HFFc6 (cell line): ENCODE measurements around the gene FLYWCH2. TPM values are rescaled to one million over a fixed set of nuclear protein-coding genes. Genes with fewer than 3 reads are reported as not detected.

Experiments
- DNase-seq: peaks from one replicate; pipeline ENCODE4 v3.0.0-alpha.2; 2018
- H3K27ac Mint-ChIP-seq: 2 replicates; pipeline ENCODE4 v1.8.0; 2020; ENCODE audit warnings: mild to moderate bottlenecking, mixed read lengths
- H3K27me3 Mint-ChIP-seq: 2 replicates; pipeline ENCODE4 v1.8.0; 2021; ENCODE audit warnings: mild to moderate bottlenecking, moderate library complexity, mixed read lengths; ENCODE audit not compliant: insufficient read depth
- H3K36me3 Mint-ChIP-seq: 2 replicates; pipeline ENCODE4 v1.8.0; 2021; ENCODE audit warnings: low read depth, mixed read lengths
- H3K4me1 Mint-ChIP-seq: 2 replicates; pipeline ENCODE4 v1.8.0; 2020; ENCODE audit warnings: low read depth, mixed read lengths
- H3K4me3 Mint-ChIP-seq: 2 replicates; pipeline ENCODE4 v1.8.0; 2020; ENCODE audit warnings: mild to moderate bottlenecking, moderate library complexity, mixed read lengths
- H3K9me3 Mint-ChIP-seq: 2 replicates; pipeline ENCODE4 v1.8.0; 2020; ENCODE audit warnings: mild to moderate bottlenecking, mixed read lengths
- total RNA-seq, 6 experiments: library from RNA; stranded (reverse); fragmentation: NEBNext Ultra II Directional; extraction: Animal tissue kit (Norgen Biotek cat#: 25700); gene quantifications; 2 replicates in 1 of 6; 3 replicates in 5 of 6; pipeline ENCODE4 v1.2.3, GENCODE V29; 2021
- TF ChIP-seq, protein P1 (sequence below): fragments of 200-600 bp; sonication (generic); IDR thresholded peaks from 2 replicates; pipeline ENCODE4 v1.5.0; 2021; ENCODE audit warnings: antibody characterized with exemption, mild to moderate bottlenecking

The FLYWCH2 gene
- total RNA-seq, 6 experiments from 2014 or later: 24.5 to 29.3 (median 26.1) TPM

DNA sequence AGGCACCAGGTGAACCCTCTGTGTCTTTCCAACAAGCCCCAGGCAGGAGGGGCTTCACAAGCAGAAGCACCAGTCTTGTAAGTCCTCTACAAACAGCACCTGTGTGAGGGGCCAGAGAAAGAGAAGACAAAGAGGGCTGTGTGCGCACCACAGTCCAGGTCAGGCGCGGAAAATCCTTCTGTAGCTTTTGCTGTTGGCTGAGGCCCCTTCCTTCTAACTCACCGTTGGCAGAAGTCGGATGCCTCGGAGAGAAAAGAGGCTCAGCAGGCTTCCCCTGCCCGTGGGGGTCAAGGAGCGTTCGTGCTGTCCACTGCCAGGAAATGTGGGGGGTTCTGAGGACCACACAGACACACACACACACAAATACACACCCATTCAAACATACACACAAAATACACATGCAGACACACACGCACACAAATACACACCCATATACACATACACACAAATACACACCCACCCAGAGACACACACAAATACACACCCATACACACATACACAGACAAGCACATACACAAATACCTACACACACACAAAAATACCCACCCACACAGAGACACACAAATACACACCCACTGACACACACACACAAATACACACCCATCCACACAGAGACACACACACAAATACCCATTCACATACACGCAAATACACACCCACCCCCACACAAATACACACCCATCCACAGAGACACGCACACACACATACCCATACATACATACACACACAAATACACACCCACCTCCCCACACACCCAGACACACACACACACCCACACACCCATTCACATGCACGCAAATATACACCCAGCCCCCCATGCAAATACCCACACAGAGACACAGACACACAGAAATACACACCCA lies 46.1 kb upstream of the FLYWCH2 start:
- Mint-ChIP-seq H3K27me3 (peaks cover 11% of the 10 kb centered on the region), H3K4me1 (peaks cover 31% of the 10 kb centered on the region), H3K4me3 (no peak overlapping the region), H3K36me3 (no peaks in the 10 kb centered on the region), H3K9me3 (peaks cover 5% of the 10 kb centered on the region), H3K27ac (no peak overlapping the region; the same call in 1 of the 2 replicates)
- no peak for DNase-seq
- TF ChIP-seq, protein P1, sequence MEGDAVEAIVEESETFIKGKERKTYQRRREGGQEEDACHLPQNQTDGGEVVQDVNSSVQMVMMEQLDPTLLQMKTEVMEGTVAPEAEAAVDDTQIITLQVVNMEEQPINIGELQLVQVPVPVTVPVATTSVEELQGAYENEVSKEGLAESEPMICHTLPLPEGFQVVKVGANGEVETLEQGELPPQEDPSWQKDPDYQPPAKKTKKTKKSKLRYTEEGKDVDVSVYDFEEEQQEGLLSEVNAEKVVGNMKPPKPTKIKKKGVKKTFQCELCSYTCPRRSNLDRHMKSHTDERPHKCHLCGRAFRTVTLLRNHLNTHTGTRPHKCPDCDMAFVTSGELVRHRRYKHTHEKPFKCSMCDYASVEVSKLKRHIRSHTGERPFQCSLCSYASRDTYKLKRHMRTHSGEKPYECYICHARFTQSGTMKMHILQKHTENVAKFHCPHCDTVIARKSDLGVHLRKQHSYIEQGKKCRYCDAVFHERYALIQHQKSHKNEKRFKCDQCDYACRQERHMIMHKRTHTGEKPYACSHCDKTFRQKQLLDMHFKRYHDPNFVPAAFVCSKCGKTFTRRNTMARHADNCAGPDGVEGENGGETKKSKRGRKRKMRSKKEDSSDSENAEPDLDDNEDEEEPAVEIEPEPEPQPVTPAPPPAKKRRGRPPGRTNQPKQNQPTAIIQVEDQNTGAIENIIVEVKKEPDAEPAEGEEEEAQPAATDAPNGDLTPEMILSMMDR: no peak

DNA sequence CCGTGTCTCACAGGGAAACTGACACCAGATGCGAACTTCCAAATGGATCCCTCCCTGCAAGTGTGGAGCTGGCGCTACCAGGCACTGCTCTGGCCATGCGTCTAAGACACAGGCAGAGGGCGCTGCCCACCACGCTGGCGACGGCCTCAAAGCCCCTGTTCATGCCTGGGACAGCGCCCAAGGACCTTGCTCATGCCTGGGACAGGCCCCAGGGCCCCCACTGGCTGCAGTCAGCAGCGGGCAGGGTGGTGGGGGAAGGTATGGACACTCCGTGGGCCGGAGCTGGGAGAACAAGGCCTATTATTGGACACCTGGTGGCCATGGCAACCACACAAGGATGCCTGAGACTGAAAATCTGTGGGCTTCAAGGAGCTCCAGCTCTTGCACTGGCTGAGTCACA lies 44.1 kb upstream of the FLYWCH2 start:
- H3K4me1 Mint-ChIP-seq: peaks cover 31% of the 10 kb centered on the region
- no peaks in the 10 kb centered on the region for H3K36me3 Mint-ChIP-seq
- peak; percentile 76 for DNase-seq
- peaks cover 8% of the 10 kb centered on the region for H3K27me3 Mint-ChIP-seq
- TF ChIP-seq, protein P1: peak; percentile 92
- no peaks in the 10 kb centered on the region for H3K9me3 Mint-ChIP-seq
- H3K4me3 Mint-ChIP-seq: no peak overlapping the region
- peak overlapping the region; percentile 42; the same call in 1 of the 2 replicates for H3K27ac Mint-ChIP-seq

DNA sequence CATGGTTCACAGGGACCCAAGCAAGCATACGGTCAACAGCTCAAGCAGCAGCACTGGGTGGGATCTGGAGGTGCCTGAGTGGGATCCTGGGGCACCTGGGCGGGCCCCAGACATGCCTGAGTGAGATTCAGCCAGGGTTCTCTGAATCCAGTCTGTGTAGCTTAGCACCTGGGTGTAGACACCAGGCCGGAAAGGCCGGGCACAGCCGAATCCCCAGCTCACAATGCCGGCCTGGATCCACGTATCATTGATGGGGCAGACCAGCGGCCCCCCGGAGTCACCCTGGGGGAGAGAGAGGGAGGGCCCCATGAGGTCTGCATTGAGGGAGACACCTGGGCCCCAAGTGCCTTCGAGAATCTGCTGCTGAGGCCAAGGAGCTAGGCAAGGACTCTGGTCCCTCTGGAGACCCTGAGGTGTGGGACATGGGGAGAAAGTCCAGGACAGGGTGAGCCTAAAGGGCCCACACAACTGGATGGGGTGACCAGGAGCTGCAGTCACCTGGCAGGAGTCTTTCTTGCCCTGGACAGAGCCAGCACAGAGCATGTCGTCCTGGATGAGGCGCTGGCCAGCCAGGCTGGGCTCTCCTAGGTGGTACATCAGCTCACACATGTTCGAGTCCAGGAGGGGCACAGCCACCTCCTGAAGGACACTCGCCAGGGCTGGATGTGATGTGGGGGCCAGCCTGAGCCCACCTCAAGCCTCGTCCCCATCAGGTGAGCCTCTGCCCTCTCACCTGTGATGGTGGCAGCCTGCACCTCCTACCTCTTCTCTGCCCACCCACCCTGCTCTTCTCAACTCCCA lies 43.2 kb upstream of the FLYWCH2 start:
- Mint-ChIP-seq H3K9me3 (no peaks in the 10 kb centered on the region), H3K27ac (no peak overlapping the region), H3K36me3 (no peaks in the 10 kb centered on the region), H3K4me1 (peaks cover 27% of the 10 kb centered on the region), H3K4me3 (no peak overlapping the region), H3K27me3 (peaks cover 8% of the 10 kb centered on the region)
- TF ChIP-seq, protein P1: no peak
- no peak for DNase-seq

DNA sequence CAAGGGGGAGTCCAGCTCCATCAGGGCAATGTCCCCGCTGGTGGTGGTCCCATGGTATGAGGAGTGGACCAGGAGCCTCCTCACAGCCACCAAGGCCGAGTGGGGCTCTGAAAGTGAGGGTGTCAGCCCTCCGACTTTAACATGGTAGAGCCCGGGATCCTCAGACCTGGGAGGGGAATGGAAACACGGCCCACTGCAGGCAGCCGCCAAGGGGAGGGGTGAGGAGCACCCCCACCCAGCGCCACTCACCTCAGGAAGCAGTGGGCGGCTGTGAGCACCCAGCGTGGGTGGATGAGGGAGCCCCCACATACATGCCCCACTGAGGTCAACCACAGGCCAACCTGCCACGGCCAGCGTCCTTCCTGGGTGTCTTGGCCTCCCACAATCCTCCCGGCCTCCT lies 42.1 kb upstream of the FLYWCH2 start:
- H3K27me3 Mint-ChIP-seq: peaks cover 8% of the 10 kb centered on the region
- no peak for DNase-seq
- TF ChIP-seq, protein P1: no peak
- H3K9me3 Mint-ChIP-seq: no peaks in the 10 kb centered on the region
- no peaks in the 10 kb centered on the region for H3K36me3 Mint-ChIP-seq
- no peak overlapping the region for H3K4me3 Mint-ChIP-seq
- H3K4me1 Mint-ChIP-seq: peaks cover 16% of the 10 kb centered on the region
- no peak overlapping the region for H3K27ac Mint-ChIP-seq

DNA sequence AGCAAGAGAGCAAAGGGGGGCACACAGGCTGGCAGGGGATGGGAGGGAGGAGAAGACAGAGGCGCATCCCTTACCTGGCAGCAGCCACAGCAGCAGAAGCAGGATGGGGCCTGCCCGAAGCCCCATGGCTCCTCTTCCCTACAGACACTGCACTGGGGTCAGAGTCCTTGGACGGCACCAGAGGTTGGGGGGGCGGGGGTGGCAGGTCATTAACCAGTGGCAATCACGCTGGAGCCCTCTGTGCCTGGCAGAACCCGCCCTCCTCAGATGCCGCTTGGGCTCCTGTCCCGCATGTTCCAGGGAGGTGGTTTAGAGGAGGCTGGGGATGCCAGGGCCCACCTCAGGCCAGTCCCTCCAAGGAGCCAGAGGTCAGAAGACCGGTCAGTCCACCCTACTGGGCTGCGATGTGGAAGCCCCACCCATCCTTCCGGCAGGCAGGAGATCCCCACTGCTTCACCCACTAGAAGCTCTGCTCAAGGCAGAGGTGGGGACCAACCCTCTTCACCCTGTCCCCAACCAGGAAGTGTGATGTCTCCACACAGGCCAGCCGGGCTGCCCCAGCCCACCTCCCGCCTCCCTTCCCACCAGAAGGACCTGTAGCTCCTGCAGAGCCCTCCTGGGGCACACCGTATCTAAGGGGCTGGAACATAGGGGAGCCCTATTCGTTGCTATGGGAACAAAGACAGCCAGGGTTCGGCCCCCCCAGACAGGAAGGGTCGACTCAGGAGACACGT lies 41.2 kb upstream of the FLYWCH2 start:
- H3K27ac Mint-ChIP-seq: no peak overlapping the region
- DNase-seq: no peak
- no peaks in the 10 kb centered on the region for H3K36me3 Mint-ChIP-seq
- TF ChIP-seq, protein P1: no peak
- H3K4me3 Mint-ChIP-seq: no peak overlapping the region
- H3K4me1 Mint-ChIP-seq: peaks cover 17% of the 10 kb centered on the region
- H3K27me3 Mint-ChIP-seq: peaks cover 4% of the 10 kb centered on the region
- H3K9me3 Mint-ChIP-seq: no peaks in the 10 kb centered on the region
